HG02852 (cell line): Measurements from ENCODE around the gene MAT2A.
"Not testable (repeated sequence)": the region's sequence is repeated elsewhere in the genome, so short reads cannot be mapped to it uniquely, and the experiment has no call there.

Experiments
- ATAC-seq: cut with Tn5 transposase; IDR thresholded peaks from one replicate; pipeline ENCODE4 v1.9.1; 2021; ENCODE audit warnings: mild to moderate bottlenecking, moderate library complexity; ENCODE audit not compliant: unreplicated experiment

The MAT2A gene

DNA sequence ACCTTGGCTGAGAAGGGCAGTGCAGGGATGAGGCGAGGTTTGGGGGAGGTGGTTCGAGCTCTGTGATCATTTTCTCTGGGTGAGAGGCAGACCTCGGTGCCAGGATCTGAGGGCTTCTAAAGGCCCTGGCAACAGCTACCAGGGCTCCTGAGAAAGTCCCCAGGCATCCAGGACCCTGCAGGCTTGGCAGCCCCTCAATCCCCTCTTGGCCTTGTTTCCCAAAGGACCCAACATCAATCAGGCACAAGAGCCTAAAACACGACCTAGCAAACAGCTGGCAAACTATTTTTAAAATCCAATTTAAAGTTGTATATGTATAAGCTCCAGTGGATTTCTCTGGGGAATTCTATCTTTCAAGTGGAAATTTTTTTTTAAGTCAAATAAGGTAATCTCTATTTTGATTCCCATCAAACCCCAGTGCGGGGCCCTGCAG lies 15.0 kb upstream of the MAT2A start:
- no peak for ATAC-seq

DNA sequence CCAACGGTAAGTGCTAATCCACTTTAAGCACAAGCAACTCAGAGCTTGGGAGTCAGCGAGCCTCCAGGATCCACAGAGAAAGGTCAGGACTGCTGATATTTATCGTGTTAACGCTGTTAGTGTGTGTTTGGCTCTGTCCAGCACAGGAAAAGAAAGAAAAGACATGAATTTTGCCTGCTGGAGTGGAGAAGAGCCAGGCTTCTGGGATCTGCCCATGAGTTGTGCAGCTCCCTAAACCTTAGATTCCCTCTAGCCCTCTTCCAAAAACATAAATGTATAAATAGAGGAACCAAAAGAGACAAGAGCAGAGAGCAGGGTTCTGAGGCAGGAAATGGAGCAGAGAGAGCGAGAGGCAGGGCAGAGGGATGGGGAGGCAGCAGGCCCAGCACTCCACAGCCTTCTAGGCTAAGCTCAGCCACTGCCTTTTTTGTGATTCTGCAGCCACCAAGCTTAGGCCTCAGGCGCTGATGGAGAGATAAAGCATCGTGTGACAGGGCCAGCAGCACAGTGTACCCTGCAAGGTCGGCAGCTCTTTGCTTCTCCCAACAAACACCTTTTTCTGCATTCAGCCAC lies 14.5 kb upstream of the MAT2A start:
- ATAC-seq = no peak

DNA sequence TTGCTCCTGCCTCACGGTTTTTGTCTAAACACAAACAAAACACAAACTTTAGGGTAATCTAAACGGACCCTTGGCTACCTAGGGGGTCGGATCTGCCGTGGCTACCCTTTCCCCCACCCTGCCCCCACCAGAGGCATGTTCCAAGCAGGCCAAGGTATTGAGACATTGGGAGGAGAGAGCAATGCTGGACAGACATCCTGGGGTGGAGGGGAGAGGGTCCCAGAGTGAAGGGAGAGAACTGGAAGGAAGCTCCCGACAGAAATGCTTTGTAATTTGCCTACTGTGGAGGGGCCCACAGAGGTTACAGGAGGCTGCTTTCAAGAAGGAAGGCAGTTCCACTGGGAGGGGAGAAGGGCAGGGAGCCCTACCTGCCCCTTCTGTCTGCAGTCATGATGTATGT lies 13.9 kb upstream of the MAT2A start:
- ATAC-seq = no peak

DNA sequence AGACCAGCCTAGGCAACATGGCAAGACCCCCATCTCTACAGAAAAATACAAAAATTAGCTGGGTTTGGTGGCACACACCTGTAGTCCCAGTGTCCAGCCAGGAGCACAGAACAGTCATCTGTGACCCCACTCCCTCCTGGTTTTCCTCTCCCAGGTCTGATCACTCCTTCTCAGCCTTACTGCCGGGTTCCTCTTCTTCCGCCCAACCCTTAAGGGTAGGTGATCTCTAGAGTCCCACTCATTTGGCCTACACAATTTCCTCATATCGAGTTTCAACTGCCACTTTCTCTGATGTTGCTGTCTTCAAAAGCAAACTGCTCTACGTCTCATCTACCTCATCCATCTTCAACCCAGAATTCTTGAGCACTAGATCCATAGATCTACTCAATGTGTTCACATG lies 13.4 kb upstream of the MAT2A start:
- ATAC-seq = no peak

DNA sequence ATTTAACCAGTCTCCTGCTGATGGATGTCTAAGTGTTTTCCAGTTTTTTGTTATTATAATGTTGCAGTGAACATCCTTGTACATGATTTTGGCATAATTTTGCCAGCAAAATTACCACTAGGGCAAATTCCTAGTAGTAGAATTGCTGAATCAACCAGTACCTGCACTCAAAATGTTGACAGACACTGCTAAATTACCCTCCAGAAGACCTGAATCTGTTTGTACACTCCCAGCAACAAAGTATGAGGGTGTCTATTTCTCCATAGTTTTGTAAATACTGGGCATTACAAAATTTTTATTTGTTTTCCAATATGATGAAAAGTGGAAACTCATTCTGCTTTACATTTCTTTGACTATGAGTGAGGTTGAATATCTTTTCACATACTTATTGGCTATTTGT lies 11.2 kb upstream of the MAT2A start:
- no peak for ATAC-seq

DNA sequence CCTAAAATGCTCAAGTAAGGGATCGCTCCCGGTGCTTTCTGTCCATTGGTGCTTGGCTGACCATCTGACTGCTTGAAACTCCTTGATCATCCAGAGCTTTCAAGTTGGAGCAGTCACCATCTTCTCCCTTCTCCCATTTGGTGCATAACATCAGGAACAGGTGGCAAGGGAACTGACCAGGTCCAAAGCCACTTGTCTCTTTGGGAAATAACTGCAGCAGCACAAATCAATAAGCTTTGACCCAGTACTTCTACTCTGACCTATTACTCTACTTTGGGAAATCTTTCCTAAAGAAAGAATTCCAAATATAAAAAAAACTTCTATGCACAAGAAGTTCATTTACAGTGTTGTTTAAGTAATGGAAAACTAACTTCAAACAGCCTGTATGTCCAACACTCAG lies 10.6 kb upstream of the MAT2A start:
- no peak for ATAC-seq

DNA sequence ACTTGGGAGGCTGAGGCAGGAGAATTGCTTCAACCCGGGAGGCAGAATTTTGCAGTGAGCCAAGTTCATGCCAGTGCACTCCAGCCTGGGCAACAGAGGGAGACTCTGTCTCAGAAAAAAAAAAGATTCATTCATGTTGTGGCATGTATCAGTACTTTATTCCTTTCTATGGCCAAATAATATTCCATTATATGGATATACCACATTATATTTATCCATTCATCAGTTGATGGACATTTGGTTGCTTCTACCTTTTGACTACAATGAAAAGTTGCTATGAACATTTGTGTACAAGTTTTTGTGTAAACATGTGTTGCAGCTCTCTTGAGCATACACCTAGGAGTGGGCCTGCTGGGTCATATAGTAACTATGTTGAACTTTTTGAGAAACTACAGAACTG lies 9.2 kb upstream of the MAT2A start:
- ATAC-seq = no peak

DNA sequence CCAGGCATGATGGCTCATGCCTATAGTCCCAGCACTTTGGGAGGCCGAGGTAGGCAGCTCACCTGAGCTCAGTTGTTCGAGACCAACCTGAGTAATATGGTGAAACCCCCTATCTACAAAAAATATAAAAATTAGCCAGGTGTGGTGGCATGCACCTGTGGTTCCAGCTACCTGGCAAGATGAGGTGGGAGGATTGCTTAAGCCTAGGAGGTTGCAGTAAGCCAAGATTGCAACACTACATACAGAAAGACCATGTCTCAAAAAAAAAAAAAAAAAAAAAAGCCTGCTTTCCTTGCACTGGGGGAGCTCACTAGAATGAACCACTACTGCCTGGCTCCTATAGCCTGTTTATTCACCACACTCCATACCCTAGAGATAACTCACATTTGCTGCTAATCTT lies 7.4 kb upstream of the MAT2A start:
- no peak for ATAC-seq

DNA sequence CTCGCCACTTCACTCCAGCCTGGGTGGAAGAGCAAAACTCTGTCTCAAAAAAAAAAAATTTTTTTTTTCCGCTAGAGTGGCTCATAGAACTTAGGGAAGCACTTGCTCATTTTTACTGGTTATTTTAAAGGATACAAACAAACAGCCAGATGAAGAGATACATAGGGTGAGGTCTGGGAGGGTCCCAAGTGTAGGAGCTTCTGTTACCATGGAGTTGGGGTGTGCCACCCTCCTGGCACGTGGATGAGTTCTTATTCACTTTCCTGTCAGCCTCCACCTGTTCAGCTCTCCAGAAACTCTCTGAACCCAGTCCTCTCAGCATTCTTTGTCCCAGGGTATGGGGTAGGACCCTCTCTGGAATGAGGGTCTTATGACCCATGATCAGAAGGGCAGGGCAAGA lies 4.9 kb upstream of the MAT2A start:
- ATAC-seq = no peak

DNA sequence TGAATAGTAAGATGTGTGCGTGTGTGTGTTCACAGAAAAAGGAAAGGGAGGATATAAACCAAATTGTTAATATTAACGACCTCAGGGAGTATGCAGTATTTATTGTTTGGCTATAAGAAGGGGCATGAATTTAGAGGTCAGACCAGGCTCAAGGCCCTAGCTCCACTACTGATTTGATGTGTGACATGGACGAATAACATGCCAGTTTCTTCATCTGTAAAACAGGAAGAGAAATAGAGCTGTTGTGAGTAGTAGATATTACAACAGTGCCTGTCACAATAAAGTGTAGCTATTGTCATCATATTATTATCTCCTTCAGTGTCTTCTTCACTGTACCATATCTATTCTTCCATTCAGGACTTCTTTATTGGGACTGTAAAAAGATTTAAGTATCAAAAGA lies 4.1 kb upstream of the MAT2A start:
- ATAC-seq = no peak

DNA sequence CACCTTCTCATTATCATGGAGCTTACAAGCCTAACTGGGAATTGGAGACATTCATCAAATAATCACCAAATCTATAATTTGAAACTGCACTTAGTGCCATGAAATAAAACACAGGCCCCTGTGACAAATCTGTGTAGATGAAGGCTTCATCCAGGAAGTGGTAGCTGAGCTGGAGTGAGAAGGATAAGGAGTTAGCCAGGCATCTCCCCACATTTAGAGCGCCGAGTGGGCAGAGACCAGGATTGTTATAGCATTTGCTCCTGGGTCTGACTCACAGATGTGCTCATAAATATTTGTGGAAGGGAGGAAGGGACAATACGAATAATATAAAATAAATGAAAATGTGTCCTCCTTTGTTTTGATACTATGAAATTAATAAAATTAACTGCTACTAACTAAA lies 2.5 kb upstream of the MAT2A start:
- no peak for ATAC-seq

DNA sequence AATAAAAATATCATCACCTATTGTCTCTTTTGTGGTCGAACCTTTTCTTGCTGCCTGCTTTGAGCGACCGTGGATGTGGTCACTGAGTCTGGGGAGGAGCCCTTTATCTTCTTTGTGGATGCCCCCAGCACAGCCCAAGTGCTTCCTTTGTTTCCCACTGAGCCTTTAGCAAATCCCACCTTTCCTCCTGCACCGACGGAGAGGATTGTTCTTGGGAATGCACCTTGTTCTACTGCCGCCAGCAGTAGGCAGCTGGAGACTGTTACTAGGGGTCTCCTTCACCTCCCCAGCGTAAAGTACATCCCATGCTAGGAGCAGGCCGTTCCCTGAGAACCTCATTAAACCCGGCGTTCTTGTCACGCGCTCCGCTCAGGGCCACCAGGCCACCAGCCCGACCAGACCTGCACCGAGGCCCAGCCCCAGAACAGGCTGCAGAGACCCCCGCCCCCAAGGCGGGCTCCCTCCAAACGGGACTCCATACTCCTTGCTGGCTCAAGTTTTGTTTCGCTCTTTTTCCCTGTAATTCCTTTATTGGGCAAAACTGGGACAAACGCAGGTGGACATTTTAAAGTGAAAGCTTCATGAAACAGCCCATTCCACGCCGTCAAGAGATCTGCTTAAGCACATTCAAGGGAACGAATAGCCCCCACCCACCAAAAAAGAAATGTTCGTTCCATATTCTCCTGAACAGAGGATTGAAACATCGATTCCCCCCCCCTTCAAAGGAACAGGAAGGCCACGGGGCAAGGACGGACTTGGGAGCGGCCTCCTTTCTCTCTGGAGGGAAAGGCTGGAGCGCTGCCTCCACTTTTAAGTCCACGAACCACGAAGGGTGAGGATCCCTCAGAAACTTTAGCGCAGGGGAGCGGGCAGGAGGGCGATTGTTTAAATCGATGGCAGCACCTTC lies 1.1 kb upstream of the MAT2A start:
- no peak for ATAC-seq

DNA sequence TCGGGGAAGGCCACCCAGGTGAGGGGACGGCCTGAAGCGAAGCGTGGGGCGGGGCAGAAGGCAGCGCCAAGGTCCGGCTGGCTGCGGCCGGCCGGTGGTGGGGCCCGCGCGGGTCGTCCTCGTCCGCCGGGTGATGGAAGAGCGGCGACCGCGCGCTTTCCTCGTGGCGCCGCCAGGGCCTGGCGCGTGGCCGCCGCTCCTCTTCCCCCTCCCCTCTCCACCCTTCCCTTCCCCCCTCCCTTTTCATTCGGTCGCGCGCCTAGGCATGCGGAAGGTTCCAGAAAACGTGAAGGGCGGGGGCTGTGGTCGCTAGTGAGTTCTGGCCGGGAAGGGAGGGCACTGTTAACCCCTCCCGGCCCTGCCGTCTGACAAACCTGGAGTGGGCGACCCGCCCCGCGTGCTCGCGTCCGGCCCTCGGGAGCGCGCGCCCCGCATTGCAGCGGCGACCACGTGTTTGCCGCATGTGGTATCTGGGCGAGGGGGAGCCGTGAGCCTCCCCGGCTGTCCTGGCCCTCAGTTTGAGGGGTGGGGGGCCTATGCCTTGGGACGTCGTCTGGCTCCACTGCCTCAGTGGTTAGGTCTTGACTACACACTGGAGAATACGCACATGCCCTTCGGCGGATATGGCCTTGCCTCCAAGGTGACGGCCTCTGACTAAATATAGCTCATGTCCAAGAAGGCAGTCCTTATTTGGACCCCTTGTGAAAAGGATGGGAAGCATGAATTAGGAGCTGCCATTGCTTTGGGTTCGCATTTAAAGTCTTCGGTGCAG lies 579 bp downstream of the MAT2A start:
- ATAC-seq = peak; percentile 31

DNA sequence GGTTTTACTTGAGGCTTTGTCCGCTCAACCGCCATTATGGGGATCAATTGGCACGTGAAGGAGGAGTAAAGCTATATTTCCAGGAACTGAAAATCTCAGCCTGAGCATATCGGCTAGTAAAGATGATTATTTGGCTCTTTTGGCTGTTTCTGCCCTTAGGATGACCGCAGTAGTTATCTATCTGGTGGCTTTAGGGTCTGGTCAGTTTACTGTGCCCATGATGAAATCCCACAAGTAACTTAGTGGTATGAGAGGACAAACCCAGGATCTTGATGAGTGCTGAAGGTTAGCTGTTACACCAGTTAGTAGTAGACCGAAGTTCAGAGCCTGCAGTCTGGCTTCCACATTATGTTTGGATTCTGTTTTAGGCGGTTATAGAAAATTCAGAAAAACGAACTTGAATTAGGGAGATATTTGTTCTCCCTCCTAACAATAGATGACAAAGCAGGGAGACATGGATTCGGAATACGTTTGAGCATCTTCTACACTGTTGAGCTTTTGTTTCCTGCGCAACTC lies 1.2 kb downstream of the MAT2A start:
- no peak for ATAC-seq

DNA sequence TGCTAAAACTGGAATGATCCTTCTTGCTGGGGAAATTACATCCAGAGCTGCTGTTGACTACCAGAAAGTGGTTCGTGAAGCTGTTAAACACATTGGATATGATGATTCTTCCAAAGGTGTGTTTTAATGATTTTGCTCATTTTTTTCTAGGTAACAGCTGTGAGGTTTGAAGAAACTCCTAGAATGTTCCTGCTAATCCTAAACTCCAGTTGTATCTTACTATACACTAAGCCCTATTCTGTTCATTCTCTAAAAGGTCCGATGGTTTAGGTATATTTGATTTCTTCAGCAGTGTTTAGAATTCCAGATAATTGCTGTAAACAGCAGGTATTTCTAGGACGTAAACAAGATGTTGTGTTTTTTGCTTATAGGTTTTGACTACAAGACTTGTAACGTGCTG lies 2.3 kb downstream of the MAT2A start:
- ATAC-seq = no peak

DNA sequence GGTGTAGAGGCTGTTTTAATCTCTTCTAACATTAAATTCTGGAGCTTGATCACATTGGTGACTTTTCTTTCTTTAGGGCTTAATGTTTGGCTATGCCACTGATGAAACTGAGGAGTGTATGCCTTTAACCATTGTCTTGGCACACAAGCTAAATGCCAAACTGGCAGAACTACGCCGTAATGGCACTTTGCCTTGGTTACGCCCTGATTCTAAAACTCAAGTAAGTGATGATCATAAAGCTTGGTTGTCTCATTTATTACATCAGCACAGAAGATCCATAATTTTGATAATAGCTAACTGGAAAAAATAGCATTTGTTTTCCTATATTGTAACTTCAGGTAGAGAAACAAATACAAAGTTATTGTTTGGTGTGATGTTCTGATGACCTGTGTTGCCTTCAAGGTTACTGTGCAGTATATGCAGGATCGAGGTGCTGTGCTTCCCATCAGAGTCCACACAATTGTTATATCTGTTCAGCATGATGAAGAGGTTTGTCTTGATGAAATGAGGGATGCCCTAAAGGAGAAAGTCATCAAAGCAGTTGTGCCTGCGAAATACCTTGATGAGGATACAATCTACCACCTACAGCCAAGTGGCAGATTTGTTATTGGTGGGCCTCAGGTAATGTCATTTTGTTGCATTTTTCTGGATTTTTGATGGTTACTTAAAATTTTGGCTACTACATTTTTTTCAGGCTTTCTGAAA lies 2.9 kb downstream of the MAT2A start:
- ATAC-seq = no peak

DNA sequence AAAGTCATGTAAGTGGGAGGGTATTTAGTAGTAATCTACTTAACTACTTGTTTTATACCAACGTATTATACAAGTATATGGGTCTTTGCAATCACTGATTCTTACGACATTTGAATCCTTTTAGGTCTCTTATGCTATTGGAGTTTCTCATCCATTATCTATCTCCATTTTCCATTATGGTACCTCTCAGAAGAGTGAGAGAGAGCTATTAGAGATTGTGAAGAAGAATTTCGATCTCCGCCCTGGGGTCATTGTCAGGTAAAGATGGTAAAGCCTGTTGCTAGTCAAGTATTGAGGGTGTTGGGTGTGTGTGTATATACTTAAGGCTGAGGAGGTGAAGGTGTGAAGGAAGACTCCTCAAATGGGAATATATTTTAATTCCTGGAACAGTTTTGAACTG lies 3.8 kb downstream of the MAT2A start:
- no peak for ATAC-seq

DNA sequence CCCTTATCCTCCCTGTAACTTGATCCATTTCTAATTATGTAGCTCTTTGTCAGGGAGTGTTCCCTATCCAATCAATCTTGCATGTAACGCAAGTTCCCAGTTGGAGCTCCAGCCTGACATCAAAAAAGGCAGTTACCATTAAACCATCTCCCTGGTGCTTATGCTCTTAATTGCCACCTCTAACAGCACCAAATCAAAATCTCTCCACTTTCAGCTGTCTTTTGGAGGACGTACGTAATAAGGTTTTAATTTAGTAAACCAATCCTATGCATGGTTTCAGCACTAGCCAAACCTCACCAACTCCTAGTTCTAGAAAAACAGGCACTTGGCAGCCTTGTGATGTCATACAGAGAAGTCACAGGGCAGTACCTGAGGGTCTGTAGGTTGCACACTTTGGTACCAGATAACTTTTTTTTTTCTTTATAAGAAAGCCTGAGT lies 5.3 kb downstream of the MAT2A start:
- not testable (repeated sequence) for ATAC-seq

DNA sequence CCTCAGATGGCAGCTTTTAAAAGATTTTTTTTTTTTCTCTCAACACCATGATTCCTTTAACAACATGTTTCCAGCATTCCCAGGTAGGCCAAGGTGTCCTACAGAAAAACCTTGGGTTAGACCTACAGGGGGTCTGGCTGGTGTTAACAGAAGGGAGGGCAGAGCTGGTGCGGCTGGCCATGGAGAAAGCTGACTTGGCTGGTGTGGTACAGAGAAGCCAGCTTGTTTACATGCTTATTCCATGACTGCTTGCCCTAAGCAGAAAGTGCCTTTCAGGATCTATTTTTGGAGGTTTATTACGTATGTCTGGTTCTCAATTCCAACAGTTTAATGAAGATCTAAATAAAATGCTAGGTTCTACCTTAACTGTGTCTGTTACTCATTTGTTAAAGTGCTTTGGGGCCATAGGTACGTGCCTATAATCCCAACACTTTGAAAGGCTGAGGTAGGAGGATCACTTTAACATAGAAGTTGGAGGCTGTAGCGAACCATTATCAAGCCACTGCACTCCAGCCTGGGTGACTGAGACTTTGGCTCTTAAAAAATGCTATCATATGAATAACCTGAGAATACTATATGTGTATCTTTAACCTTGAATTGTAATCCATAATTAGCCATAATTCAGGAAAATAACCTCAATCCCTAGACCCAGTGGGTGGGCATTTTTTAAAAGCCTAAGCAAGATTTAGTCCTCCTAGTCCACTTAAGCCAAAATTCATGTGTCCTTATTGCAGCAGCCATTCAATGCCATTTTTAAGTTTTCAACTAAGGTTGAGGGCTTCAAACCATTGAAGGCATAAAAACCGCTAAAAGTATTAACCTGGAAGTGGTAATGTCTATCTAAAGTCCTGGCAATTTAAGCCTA lies 6.2 kb downstream of the MAT2A start:
- not testable (repeated sequence) for ATAC-seq

DNA sequence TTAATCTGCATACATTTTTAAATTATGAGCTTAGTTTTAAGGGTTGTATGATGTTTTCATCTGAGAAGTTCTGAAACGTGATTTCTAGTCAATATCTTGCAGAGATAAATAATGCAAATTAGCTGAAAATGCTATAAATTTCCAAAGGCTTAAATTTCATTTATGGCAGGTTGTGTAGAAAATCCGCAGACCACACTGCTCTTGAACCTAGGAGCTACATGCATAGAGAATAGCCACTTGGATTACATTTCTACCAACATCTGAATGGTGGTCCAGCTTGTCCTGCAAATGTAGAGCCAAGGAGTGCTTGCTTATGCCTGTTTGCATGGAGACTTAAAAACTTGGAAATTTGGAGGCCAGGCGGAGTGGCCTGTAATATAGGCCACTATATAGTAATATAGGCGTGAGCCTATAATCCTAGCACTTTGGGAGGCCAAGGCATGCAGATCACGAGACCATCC lies 6.8 kb downstream of the MAT2A start:
- no peak for ATAC-seq
